IPS-15b (cell line): ENCODE measurements around the gene ZNF438.
"Not testable (repeated sequence)": the region's sequence is repeated elsewhere in the genome, so short reads cannot be mapped to it uniquely, and the experiment has no call there.

Experiments used
- H3K27me3 ChIP-seq: one replicate; pipeline ENCODE4 v1.6.1; 2013; ENCODE audit warnings: low read length; ENCODE audit not compliant: control insufficient read depth, insufficient read depth
- H3K36me3 ChIP-seq: one replicate; pipeline ENCODE4 v1.6.1; 2013; ENCODE audit warnings: low read length; ENCODE audit not compliant: control insufficient read depth, insufficient read depth
- H3K4me1 ChIP-seq: one replicate; pipeline ENCODE4 v1.6.1; 2013; ENCODE audit warnings: mild to moderate bottlenecking, low read length; ENCODE audit not compliant: control insufficient read depth, insufficient read depth
- H3K4me3 ChIP-seq: one replicate; pipeline ENCODE4 v1.5.1; 2013; ENCODE audit warnings: low read depth, low read length
- H3K9ac ChIP-seq: one replicate; pipeline ENCODE4 v1.6.1; 2013; ENCODE audit warnings: low read depth, mild to moderate bottlenecking, low read length
- H3K9me3 ChIP-seq: one replicate; pipeline ENCODE4 v1.6.1; 2013; ENCODE audit warnings: mild to moderate bottlenecking, low read length; ENCODE audit not compliant: control insufficient read depth, insufficient read depth

ZNF438 gene

DNA sequence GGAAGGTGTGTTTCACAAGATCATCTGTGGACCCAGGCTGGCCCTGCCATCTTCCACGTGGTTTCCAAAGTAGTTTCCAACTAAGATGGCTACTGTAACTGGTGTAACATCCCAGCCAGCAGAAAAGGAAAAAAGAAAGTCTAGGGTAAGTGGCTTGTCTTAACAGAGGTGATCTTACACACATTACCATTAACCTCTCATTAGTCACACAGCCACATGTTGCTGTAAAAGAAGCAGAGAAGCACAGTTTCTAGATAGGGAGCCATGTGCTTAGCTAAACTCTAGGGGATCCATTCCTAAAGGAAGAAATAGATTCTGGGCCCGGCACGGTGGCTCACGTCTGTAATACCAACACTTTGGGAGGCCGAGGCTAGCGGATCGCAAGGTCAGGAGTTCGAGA, 54.3 kb downstream of the ZNF438 start:
- no peaks in the 10 kb centered on the region for H3K27me3 ChIP-seq
- H3K9me3 ChIP-seq: no peaks in the 10 kb centered on the region
- H3K36me3 ChIP-seq: no peaks in the 10 kb centered on the region
- no peak overlapping the region for H3K9ac ChIP-seq
- no peaks in the 10 kb centered on the region for H3K4me1 ChIP-seq
- no peak overlapping the region for H3K4me3 ChIP-seq

DNA sequence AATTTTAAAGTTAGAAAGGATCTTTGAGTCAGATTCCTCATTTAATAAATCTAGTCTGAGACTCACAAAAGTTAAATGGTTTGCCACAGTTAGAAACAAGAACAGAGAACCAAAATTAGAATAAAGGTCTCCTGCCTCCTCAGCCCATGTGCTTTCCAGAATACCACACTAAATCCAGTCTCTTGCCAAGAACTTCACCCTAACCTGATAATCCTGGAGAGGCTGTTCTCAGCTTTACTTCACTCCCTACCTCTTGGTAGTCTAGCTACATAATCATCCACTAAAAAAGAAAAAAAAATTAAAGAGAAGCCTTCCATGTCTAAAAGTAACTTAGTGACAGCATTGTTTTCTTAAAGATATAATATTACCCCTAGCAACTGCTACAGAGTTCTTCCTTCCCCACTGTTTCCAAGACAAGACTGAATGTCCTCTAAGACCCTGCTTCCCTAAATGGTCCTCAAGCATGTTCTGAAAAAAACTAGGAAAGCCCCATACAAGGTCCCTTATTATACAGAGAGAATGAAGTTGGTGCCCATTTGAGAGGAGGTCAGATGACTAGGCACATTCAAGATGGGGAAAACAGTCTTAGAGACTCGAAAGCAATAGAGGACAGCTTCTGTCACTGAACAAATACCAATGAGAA, 56.8 kb downstream of the ZNF438 start:
- no peaks in the 10 kb centered on the region for H3K27me3 ChIP-seq
- no peaks in the 10 kb centered on the region for H3K36me3 ChIP-seq
- H3K9me3 ChIP-seq: no peaks in the 10 kb centered on the region
- H3K4me3 ChIP-seq: no peak overlapping the region
- no peak overlapping the region for H3K9ac ChIP-seq
- H3K4me1 ChIP-seq: no peaks in the 10 kb centered on the region

DNA sequence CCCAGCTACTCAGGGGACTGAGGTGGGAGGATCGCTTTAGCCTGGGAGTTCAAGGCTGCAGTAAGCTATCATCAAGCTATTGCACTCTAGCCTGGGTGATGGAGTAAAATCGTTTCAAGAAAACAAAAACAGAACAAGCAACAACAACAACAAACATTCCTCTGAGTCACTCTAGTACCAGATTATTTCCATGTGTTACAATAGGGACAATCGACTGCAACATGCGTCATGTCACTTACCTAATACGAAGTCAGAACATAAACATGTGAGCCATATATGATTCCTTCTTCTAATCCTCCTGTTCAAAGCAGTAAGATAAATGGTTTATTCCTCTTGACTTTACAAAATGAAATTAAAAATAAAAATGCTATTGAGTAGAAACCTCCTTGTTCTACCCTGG, 57.3 kb downstream of the ZNF438 start:
- no peak overlapping the region for H3K4me3 ChIP-seq
- H3K4me1 ChIP-seq: no peaks in the 10 kb centered on the region
- no peaks in the 10 kb centered on the region for H3K9me3 ChIP-seq
- H3K36me3 ChIP-seq: no peaks in the 10 kb centered on the region
- H3K27me3 ChIP-seq: no peaks in the 10 kb centered on the region
- no peak overlapping the region for H3K9ac ChIP-seq

DNA sequence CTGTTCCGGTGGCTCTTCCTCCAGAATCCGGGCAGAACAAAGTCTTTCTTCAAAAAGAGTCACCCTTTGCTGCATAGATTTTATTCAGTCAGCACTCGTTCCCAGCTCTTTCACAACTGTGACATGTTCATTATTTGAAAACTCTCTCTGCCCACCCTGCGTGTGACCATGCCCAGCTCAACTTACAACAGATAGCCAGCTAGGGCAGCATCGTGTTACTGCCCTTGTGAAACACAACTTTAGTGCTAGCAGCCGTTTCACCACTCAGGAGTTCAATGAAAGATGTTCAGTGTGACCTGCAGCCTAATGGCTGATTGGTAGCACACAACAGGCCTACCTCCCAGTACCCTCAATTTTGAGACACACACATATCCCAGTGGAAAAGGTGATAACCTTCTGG, 57.9 kb downstream of the ZNF438 start:
- Histone ChIP-seq H3K9ac (no peak overlapping the region), H3K9me3 (no peaks in the 10 kb centered on the region), H3K4me1 (no peaks in the 10 kb centered on the region), H3K4me3 (no peak overlapping the region), H3K36me3 (no peaks in the 10 kb centered on the region), H3K27me3 (no peaks in the 10 kb centered on the region)

DNA sequence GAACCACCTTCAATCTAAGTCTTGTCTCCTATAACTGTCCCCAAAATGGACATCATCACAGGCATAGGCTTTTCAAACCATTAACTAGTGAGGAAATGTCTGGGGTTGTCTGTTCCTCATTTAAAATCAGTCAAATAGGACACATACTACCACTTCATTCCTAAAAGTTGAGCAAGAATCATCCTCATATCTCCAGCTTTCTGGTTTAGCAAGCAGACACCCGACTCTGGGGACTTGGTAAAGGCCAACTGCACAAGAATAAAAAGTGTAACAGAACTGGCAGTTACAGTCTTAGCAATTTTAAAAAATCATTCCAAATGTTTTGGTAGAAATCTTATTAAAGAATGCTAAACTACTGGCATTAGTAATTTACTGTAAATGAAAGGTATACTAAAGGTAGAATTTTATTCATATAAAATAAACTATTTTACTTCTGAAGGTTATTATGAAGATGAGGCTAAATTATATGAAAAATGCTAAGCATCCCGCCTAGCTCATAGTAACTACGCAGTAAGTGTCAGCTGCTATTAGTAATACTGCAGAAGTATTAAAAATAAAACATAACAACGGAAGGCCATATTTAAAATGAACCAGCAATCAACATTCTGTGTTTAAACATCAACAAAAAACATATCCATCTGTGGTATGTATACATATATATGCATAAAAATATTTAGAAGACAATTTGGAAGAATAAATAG, 60.8 kb downstream of the ZNF438 start:
- Histone ChIP-seq H3K9ac (no peak overlapping the region), H3K27me3 (no peaks in the 10 kb centered on the region), H3K9me3 (no peaks in the 10 kb centered on the region), H3K36me3 (no peaks in the 10 kb centered on the region), H3K4me3 (no peak overlapping the region), H3K4me1 (no peaks in the 10 kb centered on the region)

DNA sequence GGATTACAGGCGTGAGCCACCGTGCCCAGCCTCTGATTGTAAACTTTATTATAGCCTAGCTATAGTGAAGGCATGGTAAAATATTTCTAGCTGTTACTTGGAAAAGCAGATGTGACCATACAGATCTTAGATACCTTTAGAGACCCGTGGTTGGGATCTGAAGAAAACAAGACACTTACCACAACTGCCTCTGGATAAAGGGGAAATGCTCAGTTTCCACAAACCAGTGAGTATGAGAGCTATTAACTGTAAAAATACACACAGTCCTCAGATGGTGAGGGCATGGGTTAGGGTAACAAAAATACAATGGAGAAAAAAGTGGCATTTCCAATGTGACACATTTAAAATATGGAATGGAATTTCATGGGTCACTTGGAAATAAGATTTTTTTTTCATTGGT, 63.0 kb downstream of the ZNF438 start:
- Histone ChIP-seq H3K9ac (no peak overlapping the region), H3K4me3 (no peak overlapping the region), H3K9me3 (no peaks in the 10 kb centered on the region), H3K27me3 (no peaks in the 10 kb centered on the region), H3K36me3 (no peaks in the 10 kb centered on the region), H3K4me1 (no peaks in the 10 kb centered on the region)

DNA sequence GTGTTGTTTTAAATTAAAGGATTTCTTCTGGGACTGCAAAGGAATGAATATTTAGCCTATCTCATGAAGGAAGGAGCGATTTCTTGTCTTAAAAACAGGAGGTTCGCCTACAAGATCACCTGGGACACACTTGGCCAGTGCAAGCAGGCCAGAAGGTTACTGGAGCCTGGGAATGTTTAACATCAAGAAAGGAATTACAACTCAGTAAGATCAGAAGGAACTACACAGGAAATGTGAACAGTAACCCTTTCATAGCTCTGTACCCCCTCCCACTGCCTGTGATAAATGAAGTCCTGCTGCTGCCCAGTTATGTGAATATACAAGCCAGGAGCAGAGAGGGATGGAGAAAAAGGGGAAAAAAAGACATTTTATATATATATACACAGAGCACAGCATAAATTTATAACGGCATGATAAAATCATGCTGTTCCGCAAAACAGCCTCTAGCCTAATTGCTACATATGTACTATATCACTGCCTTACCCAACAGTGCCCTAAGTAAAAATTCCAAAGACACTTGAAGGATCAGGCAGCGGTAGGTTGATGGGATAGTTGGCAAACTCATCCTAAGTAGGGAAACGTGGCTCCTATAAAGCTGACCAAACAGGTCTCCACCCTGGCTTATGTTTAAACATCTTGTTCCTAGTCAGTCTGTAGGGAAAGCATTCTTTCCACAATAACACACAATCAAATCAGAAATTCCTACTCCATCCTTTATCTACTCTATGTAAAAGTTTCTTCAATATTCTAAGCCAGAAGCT, 63.8 kb downstream of the ZNF438 start:
- Histone ChIP-seq H3K4me3 (no peak overlapping the region), H3K9ac (no peak overlapping the region), H3K4me1 (no peaks in the 10 kb centered on the region), H3K27me3 (no peaks in the 10 kb centered on the region), H3K9me3 (no peaks in the 10 kb centered on the region), H3K36me3 (no peaks in the 10 kb centered on the region)

DNA sequence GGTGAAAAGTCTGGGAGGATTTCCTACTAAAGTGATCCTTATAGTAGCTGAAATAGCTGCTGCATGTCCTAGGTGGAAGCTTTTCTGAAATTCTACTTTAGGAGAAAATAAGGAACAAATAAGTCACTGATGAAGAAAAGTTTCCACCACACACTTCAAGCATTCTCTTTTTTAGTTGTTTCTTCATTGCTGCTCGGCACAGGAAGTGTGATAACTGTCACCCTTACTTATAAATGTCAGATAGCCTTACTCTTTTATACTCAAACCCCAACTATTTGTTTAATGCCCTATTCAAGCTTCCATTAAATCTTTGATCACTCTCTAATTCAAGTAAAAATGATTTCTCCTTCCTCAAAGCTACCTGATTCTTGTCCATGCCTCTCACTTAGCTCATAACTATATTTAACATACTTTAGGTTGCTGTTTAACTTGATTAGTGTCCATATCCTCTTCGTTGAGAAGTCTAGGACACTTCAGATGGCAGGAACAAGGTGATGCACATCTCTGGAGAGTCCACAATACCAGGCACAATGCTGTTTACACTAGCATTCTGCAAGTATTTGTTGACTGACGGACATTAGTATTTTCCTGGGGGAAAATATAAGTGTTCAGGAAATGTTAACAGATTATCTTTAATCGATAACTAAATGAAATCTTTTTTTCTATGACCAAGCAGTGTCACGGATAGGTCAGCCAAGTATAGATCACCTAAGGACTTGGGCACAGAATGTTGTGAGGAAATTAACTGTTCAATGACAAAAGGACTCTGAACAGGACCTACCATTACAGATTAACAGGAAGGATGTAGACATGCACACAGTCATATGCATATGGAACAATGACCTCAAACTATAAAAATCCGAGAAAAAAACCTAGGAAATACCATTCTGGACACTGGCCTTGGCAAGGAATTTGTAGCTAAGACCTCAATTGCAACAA, 67.4 kb downstream of the ZNF438 start:
- no peak overlapping the region for H3K9ac ChIP-seq
- no peaks in the 10 kb centered on the region for H3K4me1 ChIP-seq
- no peak overlapping the region for H3K4me3 ChIP-seq
- no peaks in the 10 kb centered on the region for H3K9me3 ChIP-seq
- H3K36me3 ChIP-seq: no peaks in the 10 kb centered on the region
- no peaks in the 10 kb centered on the region for H3K27me3 ChIP-seq

DNA sequence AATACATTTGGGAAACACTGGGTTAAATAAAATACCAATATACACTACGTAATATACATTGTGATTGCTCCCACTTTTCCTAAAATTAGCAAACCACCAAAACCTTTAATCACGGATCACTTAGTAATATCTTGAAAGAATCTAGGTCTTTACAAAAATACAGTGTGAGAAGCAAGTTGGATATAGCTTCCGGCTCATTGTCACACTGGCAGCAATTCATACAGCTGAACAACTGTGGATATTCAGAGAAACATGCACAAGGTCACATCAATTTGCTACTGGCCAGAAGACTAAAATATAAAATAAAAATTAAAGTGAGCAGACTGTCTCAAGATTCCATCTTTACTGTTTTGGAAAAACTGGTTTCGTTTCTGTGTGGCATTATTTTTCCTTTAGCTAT, 69.1 kb downstream of the ZNF438 start:
- Histone ChIP-seq H3K4me3 (no peak overlapping the region), H3K27me3 (no peaks in the 10 kb centered on the region), H3K9ac (no peak overlapping the region), H3K9me3 (no peaks in the 10 kb centered on the region), H3K4me1 (no peaks in the 10 kb centered on the region), H3K36me3 (no peaks in the 10 kb centered on the region)

DNA sequence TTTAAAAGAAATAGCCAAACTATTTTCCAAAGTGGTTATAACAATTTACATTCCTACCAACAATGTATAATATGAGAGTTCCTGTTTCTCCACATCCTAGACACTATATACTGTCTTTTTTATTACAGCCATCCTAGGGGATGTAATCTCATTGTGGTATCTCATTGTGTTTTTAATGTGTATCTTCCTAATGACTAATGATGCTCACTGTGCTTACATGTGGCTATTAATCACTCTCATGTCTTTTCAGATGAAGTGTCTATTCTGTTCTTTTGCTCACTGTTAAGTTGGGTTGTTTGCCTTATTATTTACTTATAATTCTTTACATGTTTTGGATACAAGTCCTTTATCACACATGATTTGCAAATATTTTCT, 71.8 kb downstream of the ZNF438 start:
- Histone ChIP-seq H3K27me3 (no peaks in the 10 kb centered on the region), H3K36me3 (no peaks in the 10 kb centered on the region), H3K9me3 (no peaks in the 10 kb centered on the region), H3K4me3 (no peak overlapping the region), H3K4me1 (no peaks in the 10 kb centered on the region), H3K9ac (no peak overlapping the region)

DNA sequence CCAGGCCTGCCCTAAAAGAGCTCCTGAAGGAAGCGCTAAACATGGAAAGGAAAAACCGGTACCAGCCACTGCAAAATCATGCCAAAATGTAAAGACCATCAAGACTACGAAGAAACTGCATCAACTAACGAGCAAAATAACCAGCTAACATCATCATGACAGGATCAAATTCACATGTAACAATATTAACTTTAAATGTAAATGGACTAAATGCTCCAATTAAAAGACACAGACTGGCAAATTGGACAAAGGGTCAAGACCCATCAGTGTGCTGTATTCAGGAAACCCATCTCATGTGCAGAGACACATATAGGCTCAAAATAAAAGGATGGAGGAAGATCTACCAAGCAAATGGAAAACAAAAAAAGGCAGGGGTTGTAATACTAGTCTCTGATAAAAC, 82.4 kb downstream of the ZNF438 start:
- not testable (repeated sequence) for H3K36me3 ChIP-seq, H3K27me3 ChIP-seq, H3K9ac ChIP-seq, H3K4me1 ChIP-seq, H3K4me3 ChIP-seq, H3K9me3 ChIP-seq
